Panc1 (cell line): ENCODE results near the gene PGGHG.

Source experiments
- POLR2AphosphoS5 ChIP-seq: IDR thresholded peaks from 2 replicates; pipeline ENCODE4 v1.6.1; 2012; ENCODE audit warnings: mild to moderate bottlenecking, low read depth, low read length, moderate library complexity
- SIN3A ChIP-seq: IDR thresholded peaks from 2 replicates; pipeline ENCODE4 v1.6.1; 2012; ENCODE audit warnings: low read depth, mild to moderate bottlenecking, low read length, moderate library complexity, borderline replicate concordance; ENCODE audit not compliant: insufficient read depth
- TF ChIP-seq, protein P1 (sequence below): fragments of 450-650 bp; IDR thresholded peaks from 2 replicates; pipeline ENCODE4 v1.5.1; 2017; ENCODE audit warnings: mild to moderate bottlenecking
- TF ChIP-seq, protein P2 (sequence below), 2 experiments: IDR thresholded peaks; 2 replicates each; pipeline ENCODE4 v1.6.1; 2011 to 2012; ENCODE audit warnings: low read depth in 2 of 2, control low read depth in 1 of 2, low read length in 1 of 2, mild to moderate bottlenecking in 1 of 2, moderate library complexity in 1 of 2; ENCODE audit not compliant: insufficient read depth in 1 of 2

DNA sequence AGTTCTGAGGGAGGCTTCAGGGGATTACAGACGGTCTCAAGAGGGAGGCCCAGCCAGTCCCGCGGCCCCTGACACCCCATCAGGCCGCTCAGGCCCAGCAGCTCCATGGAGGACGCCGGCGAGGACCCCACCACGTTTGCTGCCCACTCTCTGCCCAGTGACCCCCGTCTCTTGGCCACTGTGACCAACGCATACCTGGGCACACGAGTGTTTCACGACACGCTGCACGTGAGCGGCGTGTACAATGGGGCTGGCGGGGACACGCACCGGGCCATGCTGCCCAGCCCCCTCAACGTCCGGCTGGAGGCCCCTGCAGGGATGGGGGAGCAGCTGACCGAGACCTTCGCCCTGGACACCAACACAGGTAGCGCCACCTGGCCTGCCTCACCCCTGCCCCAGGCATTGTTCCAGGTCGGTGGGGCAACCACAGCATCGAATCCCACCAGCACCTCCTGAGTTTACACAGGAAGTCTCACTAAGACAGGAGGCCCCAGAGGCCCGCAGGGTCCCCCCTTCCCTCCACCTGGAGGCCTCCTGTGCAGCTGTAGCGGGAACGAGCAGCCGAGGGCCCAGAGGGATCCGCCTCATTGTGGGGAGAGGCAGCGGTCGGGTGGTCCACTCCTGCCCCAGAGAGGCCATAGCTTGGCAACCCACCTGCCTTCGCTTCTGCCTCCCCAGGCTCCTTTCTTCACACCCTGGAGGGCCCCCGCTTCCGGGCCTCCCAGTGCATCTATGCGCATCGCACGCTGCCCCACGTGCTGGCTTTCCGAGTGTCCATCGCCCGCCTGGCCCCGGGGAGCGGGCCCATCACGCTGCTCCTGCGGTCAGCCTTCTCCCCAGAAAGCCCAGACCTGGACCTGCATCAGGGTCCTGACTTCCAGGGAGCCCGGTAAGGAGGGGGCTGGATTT lies 1.0 kb downstream of the PGGHG start:
- TF ChIP-seq, protein P1, sequence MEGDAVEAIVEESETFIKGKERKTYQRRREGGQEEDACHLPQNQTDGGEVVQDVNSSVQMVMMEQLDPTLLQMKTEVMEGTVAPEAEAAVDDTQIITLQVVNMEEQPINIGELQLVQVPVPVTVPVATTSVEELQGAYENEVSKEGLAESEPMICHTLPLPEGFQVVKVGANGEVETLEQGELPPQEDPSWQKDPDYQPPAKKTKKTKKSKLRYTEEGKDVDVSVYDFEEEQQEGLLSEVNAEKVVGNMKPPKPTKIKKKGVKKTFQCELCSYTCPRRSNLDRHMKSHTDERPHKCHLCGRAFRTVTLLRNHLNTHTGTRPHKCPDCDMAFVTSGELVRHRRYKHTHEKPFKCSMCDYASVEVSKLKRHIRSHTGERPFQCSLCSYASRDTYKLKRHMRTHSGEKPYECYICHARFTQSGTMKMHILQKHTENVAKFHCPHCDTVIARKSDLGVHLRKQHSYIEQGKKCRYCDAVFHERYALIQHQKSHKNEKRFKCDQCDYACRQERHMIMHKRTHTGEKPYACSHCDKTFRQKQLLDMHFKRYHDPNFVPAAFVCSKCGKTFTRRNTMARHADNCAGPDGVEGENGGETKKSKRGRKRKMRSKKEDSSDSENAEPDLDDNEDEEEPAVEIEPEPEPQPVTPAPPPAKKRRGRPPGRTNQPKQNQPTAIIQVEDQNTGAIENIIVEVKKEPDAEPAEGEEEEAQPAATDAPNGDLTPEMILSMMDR, result no peak
- TF ChIP-seq, protein P2, sequence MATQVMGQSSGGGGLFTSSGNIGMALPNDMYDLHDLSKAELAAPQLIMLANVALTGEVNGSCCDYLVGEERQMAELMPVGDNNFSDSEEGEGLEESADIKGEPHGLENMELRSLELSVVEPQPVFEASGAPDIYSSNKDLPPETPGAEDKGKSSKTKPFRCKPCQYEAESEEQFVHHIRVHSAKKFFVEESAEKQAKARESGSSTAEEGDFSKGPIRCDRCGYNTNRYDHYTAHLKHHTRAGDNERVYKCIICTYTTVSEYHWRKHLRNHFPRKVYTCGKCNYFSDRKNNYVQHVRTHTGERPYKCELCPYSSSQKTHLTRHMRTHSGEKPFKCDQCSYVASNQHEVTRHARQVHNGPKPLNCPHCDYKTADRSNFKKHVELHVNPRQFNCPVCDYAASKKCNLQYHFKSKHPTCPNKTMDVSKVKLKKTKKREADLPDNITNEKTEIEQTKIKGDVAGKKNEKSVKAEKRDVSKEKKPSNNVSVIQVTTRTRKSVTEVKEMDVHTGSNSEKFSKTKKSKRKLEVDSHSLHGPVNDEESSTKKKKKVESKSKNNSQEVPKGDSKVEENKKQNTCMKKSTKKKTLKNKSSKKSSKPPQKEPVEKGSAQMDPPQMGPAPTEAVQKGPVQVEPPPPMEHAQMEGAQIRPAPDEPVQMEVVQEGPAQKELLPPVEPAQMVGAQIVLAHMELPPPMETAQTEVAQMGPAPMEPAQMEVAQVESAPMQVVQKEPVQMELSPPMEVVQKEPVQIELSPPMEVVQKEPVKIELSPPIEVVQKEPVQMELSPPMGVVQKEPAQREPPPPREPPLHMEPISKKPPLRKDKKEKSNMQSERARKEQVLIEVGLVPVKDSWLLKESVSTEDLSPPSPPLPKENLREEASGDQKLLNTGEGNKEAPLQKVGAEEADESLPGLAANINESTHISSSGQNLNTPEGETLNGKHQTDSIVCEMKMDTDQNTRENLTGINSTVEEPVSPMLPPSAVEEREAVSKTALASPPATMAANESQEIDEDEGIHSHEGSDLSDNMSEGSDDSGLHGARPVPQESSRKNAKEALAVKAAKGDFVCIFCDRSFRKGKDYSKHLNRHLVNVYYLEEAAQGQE (IDR thresholded peaks at IDR 0.05; ENCODE audit: insufficient read depth in 1 of 2, low read depth in 2 of 2, low read length in 1 of 2), result no peak
- TF ChIP-seq POLR2AphosphoS5 (no peak), SIN3A (no peak)
